Ovary (tissue), 3 donors: ENCODE results near the gene PLEKHS1.

Experiments
- POLR2A ChIP-seq: fragments of 450-650 bp; IDR thresholded peaks from one replicate; pipeline ENCODE4 v1.6.1; 2017; ENCODE audit warnings: antibody characterized with exemption, mild to moderate bottlenecking, moderate library complexity
- TF ChIP-seq, protein P1 (sequence below), 3 donors: fragments of 450-650 bp in 2 of 3; fragments of 200-600 bp in 1 of 3; IDR thresholded peaks; one replicate each; pipeline versions ENCODE4 v1.5.1 to v1.8.0; 2016 to 2022; ENCODE audit warnings: antibody characterized with exemption in 3 of 3, mild to moderate bottlenecking in 1 of 3
- donor health status: DM: no; HTN: no; CAD: no.

DNA sequence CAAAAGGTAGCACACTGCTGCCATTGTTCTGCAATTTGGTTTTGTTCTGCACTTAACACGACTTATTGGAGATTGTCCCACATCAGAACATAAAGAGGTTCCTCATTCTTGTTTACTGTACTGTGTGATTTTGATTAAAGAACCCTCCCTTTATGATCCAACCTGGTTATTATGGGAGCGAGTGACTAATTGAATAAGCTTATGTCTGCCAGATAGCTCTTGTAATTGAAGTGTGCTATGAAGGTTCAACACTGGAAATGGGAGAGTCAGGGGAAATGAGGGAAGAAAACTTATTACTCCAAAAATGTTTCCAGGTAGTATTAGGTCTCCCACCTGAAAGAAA is 37.9 kb upstream of the PLEKHS1 start:
- TF ChIP-seq POLR2A = no peak
- TF ChIP-seq, protein P1, sequence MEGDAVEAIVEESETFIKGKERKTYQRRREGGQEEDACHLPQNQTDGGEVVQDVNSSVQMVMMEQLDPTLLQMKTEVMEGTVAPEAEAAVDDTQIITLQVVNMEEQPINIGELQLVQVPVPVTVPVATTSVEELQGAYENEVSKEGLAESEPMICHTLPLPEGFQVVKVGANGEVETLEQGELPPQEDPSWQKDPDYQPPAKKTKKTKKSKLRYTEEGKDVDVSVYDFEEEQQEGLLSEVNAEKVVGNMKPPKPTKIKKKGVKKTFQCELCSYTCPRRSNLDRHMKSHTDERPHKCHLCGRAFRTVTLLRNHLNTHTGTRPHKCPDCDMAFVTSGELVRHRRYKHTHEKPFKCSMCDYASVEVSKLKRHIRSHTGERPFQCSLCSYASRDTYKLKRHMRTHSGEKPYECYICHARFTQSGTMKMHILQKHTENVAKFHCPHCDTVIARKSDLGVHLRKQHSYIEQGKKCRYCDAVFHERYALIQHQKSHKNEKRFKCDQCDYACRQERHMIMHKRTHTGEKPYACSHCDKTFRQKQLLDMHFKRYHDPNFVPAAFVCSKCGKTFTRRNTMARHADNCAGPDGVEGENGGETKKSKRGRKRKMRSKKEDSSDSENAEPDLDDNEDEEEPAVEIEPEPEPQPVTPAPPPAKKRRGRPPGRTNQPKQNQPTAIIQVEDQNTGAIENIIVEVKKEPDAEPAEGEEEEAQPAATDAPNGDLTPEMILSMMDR (IDR thresholded peaks at IDR 0.05) = no peak
